HG03159 (cell line): ENCODE measurements around the gene RAP1A.
"Not testable (repeated sequence)": the region's sequence is repeated elsewhere in the genome, so short reads cannot be mapped to it uniquely, and the experiment has no call there.

Source experiments
- ATAC-seq: cut with Tn5 transposase; IDR thresholded peaks from one replicate; pipeline ENCODE4 v1.9.1; 2021; ENCODE audit warnings: mild to moderate bottlenecking, moderate library complexity; ENCODE audit not compliant: unreplicated experiment

RAP1A gene

GRCh38 chr1:111735321-111735720 lies 115.7 kb downstream of the RAP1A start:
- ATAC-seq, result no peak

- ATAC-seq, result no peak
These were observed 116.4 kb downstream of the RAP1A start for GRCh38 chr1:111735858-111736544.

GRCh38 chr1:111736548-111737215 lies 117.1 kb downstream of the RAP1A start:
- ATAC-seq, result no peak

GRCh38 chr1:111737216-111738132 lies 117.9 kb downstream of the RAP1A start:
- ATAC-seq, result no peak

- ATAC-seq, result no peak
These were observed 118.5 kb downstream of the RAP1A start for GRCh38 chr1:111738133-111738435.

GRCh38 chr1:111738436-111739193 lies 119.0 kb downstream of the RAP1A start:
- peak; percentile 35 for ATAC-seq

GRCh38 chr1:111739194-111739924 lies 119.8 kb downstream of the RAP1A start, which contains the start of gene INKA2:
TSS of gene INKA2 (minus strand) at chr1:111739395. CDS start at chr1:111739242, 153 bp downstream.
- peak; percentile 69 for ATAC-seq

GRCh38 chr1:111739925-111740765 lies 120.6 kb downstream of the RAP1A start:
- ATAC-seq, result peak; percentile 5

GRCh38 chr1:111742292-111742691 lies 122.7 kb downstream of the RAP1A start:
- not testable (repeated sequence) for ATAC-seq

- ATAC-seq, result no peak
These were observed 123.5 kb downstream of the RAP1A start for GRCh38 chr1:111742938-111743549.

- ATAC-seq, result no peak
These were observed 124.1 kb downstream of the RAP1A start for GRCh38 chr1:111743679-111744101.

GRCh38 chr1:111745675-111746613 lies 126.4 kb downstream of the RAP1A start:
- no peak for ATAC-seq

- ATAC-seq, result no peak
These were observed 127.0 kb downstream of the RAP1A start for GRCh38 chr1:111746614-111746999.

GRCh38 chr1:111747282-111747734 lies 127.7 kb downstream of the RAP1A start:
- no peak for ATAC-seq

- no peak for ATAC-seq
These were observed 128.4 kb downstream of the RAP1A start for GRCh38 chr1:111747947-111748346.

- no peak for ATAC-seq
These were observed 130.0 kb downstream of the RAP1A start for GRCh38 chr1:111749628-111750027.

GRCh38 chr1:111750856-111751255 lies 131.3 kb downstream of the RAP1A start:
- ATAC-seq, result no peak
